Activated T-cell treated with anti-CD3 and anti-CD28 coated beads, Interleukin-2, amount 50 U/mL, for 4 hours (primary cell): ENCODE measurements around the gene TENM4. TPM values are rescaled to one million over a fixed set of nuclear protein-coding genes. Genes with fewer than 3 reads are reported as not detected.

Source experiments
- ATAC-seq, 2 donors: fragments of 200-7000 bp; cut with Tn5 transposase; one replicate each; pipeline ENCODE4 v1.10.0; 2021
- DNase-seq: peaks from one replicate; pipeline ENCODE4 v3.0.0-alpha.2; 2020
- H3K27me3 Mint-ChIP-seq: one replicate; pipeline ENCODE4 v1.8.0; 2021; ENCODE audit warnings: low read depth, mixed read lengths
- H3K36me3 Mint-ChIP-seq: one replicate; pipeline ENCODE4 v1.8.0; 2022; ENCODE audit warnings: mixed read lengths; ENCODE audit not compliant: insufficient read depth
- H3K4me1 Mint-ChIP-seq: one replicate; pipeline ENCODE4 v1.8.0; 2021; ENCODE audit warnings: low read depth, mixed read lengths
- H3K4me3 Mint-ChIP-seq: one replicate; pipeline ENCODE4 v1.8.0; 2021; ENCODE audit warnings: mild to moderate bottlenecking, moderate library complexity, mixed read lengths
- H3K9me3 Mint-ChIP-seq: one replicate; pipeline ENCODE4 v1.8.0; 2021; ENCODE audit warnings: mixed read lengths
- total RNA-seq, 3 donors: library from RNA; stranded (reverse); gene quantifications; one replicate each; pipeline ENCODE4 v1.2.1, GENCODE V29; 2021

Gene TENM4
- total RNA-seq, 3 donors from 2014 or later: 0.10 to 0.30 TPM; not detected in 1

GRCh38 chr11:79465160-79465559 lies 24.3 kb upstream of the TENM4 start:
- H3K36me3 Mint-ChIP-seq: no peaks in the 10 kb centered on the region
- no peaks in the 10 kb centered on the region for H3K4me1 Mint-ChIP-seq
- no peak for ATAC-seq

GRCh38 chr11:79461666-79462645 lies 21.1 kb upstream of the TENM4 start:
- no peak for DNase-seq
- Mint-ChIP-seq H3K9me3 (no peaks in the 10 kb centered on the region), H3K4me3 (no peak overlapping the region), H3K4me1 (no peaks in the 10 kb centered on the region), H3K27me3 (peaks cover 2% of the 10 kb centered on the region), H3K36me3 (no peaks in the 10 kb centered on the region)
- no peak for ATAC-seq

More at GRCh38 chr11:79465160-79465559, 24.3 kb upstream of the TENM4 start:
- H3K27me3 Mint-ChIP-seq: peaks cover 5% of the 10 kb centered on the region
- no peak for DNase-seq
- H3K4me3 Mint-ChIP-seq: no peak overlapping the region
- H3K9me3 Mint-ChIP-seq: no peaks in the 10 kb centered on the region

DNA sequence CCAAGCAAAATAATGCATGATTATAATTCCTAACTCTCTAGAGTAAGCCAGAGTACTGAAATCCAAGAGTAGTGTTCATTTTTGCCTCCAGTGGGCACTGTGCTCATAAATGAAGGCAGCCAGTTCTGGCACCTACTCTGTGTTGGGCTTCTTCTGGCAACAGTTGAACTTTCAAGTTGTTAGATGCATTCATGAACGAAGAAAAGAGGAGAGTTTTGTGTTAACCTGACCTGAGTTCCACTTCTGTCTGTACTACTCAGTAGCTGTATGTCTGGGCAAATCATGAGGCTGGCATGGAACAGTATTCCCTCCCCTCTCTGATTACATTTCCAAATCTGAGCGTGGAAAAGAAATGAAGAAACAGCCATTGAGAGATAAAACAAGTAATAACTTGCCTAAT lies 20.3 kb upstream of the TENM4 start:
- Mint-ChIP-seq H3K27me3 (peaks cover 7% of the 10 kb centered on the region), H3K9me3 (no peaks in the 10 kb centered on the region), H3K4me1 (no peaks in the 10 kb centered on the region), H3K4me3 (no peak overlapping the region), H3K36me3 (no peaks in the 10 kb centered on the region)
- DNase-seq: no peak
- no peak for ATAC-seq

GRCh38 chr11:79458709-79459108 lies 17.9 kb upstream of the TENM4 start:
- Mint-ChIP-seq H3K4me1 (no peaks in the 10 kb centered on the region), H3K27me3 (peaks cover 12% of the 10 kb centered on the region), H3K9me3 (peaks cover 3% of the 10 kb centered on the region), H3K36me3 (no peaks in the 10 kb centered on the region), H3K4me3 (no peak overlapping the region)
- DNase-seq (no peak), ATAC-seq (no peak)

- DNase-seq (no peak), ATAC-seq (no peak)
- no peak overlapping the region for H3K4me3 Mint-ChIP-seq
- H3K36me3 Mint-ChIP-seq: no peaks in the 10 kb centered on the region
- peaks cover 3% of the 10 kb centered on the region for H3K9me3 Mint-ChIP-seq
- H3K4me1 Mint-ChIP-seq: no peaks in the 10 kb centered on the region
- peaks cover 12% of the 10 kb centered on the region for H3K27me3 Mint-ChIP-seq
These were observed 15.7 kb upstream of the TENM4 start for GRCh38 chr11:79456501-79456900.

DNA sequence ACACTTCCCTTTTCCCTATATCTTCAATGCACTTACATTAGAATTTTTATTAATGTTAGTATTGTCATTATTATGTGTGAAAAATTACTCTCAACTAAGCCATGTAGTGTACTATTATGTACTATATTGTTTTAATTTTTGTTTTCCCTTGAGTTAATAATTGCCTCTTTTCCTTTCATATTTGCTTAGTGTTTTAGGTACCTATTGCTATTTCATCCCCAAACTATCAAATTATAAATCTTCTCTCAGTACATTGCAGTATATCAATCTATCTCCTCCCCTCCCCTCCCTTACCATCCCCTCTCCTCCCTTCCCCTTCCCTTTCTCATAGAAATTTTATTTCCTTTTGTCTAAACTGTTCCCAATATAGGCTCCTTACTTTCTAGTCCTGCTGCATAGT lies 12.8 kb upstream of the TENM4 start:
- Mint-ChIP-seq H3K4me3 (no peak overlapping the region), H3K27me3 (peaks cover 9% of the 10 kb centered on the region), H3K9me3 (peaks cover 3% of the 10 kb centered on the region), H3K4me1 (no peaks in the 10 kb centered on the region), H3K36me3 (no peaks in the 10 kb centered on the region)
- DNase-seq (no peak), ATAC-seq (no peak)

- Mint-ChIP-seq H3K27me3 (peaks cover 5% of the 10 kb centered on the region), H3K4me1 (no peaks in the 10 kb centered on the region), H3K36me3 (no peaks in the 10 kb centered on the region), H3K9me3 (no peaks in the 10 kb centered on the region), H3K4me3 (no peak overlapping the region)
- DNase-seq (no peak), ATAC-seq (no peak)
These were observed 8.2 kb upstream of the TENM4 start for GRCh38 chr11:79449040-79449439.

DNA sequence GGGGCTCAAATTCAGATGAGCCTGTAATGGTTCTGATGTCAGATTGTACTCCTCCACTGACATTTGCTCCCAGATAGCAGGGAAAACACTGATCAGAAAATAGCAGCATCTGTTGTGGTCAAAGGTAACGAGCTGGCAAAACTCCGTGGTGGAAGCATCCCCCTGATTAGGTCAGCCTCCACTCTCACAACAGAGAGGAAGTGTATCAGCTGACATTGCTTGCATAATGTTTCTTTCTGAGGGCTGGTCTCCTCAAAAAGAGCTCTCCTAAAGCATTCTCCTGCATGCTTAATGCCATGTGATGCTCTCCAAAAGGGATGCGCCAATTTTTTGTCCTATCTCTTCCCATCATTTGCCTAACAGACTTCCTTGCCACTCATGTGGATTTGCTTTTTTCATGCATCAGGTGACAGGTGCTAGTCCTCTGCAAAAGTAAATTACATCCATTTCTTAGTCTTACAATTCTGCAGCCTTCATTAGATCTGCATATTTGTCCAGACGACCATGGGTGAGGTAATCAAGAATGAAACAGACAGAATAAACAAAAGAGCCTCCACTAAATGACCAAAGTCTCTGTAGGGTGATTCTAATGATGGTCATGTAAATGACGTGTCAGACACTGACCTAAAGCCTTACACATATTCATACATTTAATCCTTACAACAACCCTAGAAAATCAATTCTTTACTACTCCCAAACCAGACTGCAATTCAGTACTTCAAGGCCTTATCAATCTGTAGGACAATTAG lies 6.4 kb upstream of the TENM4 start:
- Mint-ChIP-seq H3K4me1 (no peaks in the 10 kb centered on the region), H3K4me3 (no peak overlapping the region), H3K27me3 (peaks cover 18% of the 10 kb centered on the region), H3K9me3 (peaks cover 6% of the 10 kb centered on the region), H3K36me3 (no peaks in the 10 kb centered on the region)
- DNase-seq (no peak), ATAC-seq (no peak)

- H3K4me3 Mint-ChIP-seq: no peak overlapping the region
- peaks cover 4% of the 10 kb centered on the region for H3K4me1 Mint-ChIP-seq
- ATAC-seq: no peak
- H3K27me3 Mint-ChIP-seq: peaks cover 31% of the 10 kb centered on the region
- H3K9me3 Mint-ChIP-seq: peaks cover 6% of the 10 kb centered on the region
- no peaks in the 10 kb centered on the region for H3K36me3 Mint-ChIP-seq
- no peak for DNase-seq
These were observed 4.1 kb upstream of the TENM4 start for GRCh38 chr11:79444923-79445322.

DNA sequence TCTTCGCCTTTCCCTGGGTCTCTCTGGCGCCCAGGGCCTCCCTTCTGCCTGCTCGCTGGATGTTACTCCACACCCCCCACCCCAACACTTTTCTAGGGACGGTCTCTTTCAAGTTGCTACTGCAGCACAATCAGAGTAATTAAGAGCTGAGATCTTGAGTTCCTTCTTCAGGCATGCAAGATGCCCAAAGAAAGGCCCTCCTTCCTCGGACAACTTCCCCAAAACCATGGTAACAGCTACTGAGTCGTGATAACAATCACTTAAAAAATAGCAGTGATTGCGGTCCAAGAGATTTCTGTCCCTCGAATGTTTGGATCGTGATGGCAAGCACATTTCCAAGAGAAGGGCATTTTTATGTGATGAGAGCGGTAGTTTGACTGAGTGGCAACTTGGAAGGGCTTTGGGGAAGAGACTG lies 638 bp upstream of the TENM4 start:
- H3K36me3 Mint-ChIP-seq: no peaks in the 10 kb centered on the region
- H3K9me3 Mint-ChIP-seq: peaks cover 6% of the 10 kb centered on the region
- ATAC-seq: no peak
- H3K4me1 Mint-ChIP-seq: peaks cover 9% of the 10 kb centered on the region
- H3K27me3 Mint-ChIP-seq: peaks cover 58% of the 10 kb centered on the region
- peak overlapping the region; percentile 57 for H3K4me3 Mint-ChIP-seq
- DNase-seq: no peak

DNA sequence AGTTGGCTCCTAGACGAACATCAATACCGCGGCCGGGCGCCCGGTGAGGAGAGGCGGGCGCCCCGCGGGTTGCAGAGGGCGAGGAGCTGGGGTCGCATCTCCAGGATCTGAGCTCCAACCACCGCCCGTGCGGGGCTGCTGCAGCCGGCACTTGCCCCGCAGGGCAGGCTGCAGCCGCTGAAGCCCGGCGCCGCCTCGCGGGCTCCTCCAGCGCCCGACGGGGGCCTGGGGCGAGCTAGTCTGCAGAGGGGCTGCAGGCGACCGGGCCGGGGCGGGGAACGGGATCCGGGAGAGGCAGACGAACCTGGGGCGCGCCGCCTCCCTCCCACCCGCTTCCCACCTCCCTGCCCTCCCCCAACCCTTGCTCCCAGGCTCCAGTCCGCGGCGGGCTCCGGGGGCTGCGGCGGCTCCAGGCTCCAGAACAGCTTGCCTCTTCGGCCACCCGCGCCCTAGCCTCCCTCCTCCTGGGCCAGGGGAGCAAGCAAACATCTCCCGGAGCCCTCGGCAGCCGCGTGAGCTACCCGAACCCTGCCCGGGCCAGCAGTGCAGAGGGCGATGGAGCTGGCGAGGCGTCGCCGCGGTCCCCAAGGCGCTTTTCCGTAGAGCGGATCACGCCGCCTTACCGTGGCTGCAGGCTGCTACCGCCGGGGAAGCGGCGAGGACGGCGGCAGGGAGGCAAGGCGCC lies 802 bp downstream of the TENM4 start:
- ATAC-seq: peak; percentile 25 to 27
- H3K9me3 Mint-ChIP-seq: peaks cover 6% of the 10 kb centered on the region
- H3K27me3 Mint-ChIP-seq: peaks cover 70% of the 10 kb centered on the region
- peaks cover 9% of the 10 kb centered on the region for H3K4me1 Mint-ChIP-seq
- peak overlapping the region; percentile 19 for H3K4me3 Mint-ChIP-seq
- no peak for DNase-seq
- H3K36me3 Mint-ChIP-seq: no peaks in the 10 kb centered on the region

DNA sequence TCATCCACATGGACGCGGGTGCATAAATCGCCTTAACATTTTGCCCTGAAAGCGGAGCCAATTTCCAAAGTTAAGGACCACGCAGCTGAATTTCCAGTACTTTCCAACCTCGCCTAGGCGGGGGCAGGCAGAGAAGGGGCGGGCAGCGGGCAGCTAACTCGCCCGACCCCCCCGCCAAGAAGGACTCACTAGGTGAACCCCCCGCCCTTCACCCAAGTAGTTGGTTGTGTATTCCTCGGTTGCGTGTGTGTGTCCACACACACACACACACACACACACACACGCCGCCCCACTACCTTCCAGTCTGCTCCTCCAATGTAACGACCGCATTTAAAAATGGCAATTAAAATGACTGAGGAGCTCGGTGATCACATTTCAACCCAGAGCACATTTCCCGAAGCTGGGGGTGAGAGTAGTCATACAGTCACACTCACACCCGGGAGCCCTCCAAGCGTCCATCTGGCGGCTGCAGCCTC lies 1.4 kb downstream of the TENM4 start:
- peaks cover 9% of the 10 kb centered on the region for H3K4me1 Mint-ChIP-seq
- DNase-seq: no peak
- H3K4me3 Mint-ChIP-seq: peak overlapping the region; percentile 19
- H3K9me3 Mint-ChIP-seq: peaks cover 6% of the 10 kb centered on the region
- ATAC-seq: no peak
- peaks cover 68% of the 10 kb centered on the region for H3K27me3 Mint-ChIP-seq
- H3K36me3 Mint-ChIP-seq: no peaks in the 10 kb centered on the region

DNA sequence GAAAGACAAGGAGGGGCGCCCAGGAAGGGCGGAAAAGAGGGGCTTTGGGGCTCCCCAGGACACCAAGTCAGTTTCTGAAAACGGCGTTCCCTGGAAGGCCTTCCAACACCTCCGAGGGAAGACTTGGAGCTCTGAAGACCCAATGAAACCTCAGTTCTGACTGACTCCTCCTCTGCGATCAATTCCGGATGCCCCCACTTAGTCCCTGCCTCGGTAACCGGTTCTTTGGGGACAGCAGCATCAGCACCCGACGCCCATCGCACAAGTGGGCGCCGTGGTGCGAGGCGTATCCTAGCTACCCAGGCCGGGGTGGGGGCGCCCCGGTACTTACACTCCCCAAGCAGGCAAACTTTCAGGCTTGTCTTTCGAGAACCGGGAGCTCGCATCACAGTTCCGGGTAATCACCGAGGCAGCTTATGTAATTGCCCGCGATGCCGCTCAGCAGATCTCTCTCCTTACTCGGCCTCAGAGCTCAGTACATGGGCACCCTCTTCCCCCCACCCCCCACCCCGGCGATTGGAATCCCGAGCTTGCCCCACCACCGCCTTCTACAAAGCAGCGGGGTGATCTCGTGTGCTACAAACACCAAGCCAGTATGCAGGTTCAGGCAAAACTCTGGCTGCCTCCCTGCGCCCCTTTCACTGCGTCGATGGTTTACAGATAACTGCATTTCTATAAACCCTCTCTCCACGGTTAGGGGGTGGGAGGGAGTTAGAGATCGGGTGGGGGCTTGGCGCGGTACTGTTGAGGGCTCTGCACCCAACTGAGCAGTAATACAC lies 2.0 kb downstream of the TENM4 start:
- H3K9me3 Mint-ChIP-seq: peaks cover 6% of the 10 kb centered on the region
- H3K4me3 Mint-ChIP-seq: no peak overlapping the region
- ATAC-seq (no peak), DNase-seq (no peak)
- H3K36me3 Mint-ChIP-seq: no peaks in the 10 kb centered on the region
- peaks cover 70% of the 10 kb centered on the region for H3K27me3 Mint-ChIP-seq
- peaks cover 9% of the 10 kb centered on the region for H3K4me1 Mint-ChIP-seq
